ENCODE results near the gene LRP2.
"Not testable (repeated sequence)": the region's sequence is repeated elsewhere in the genome, so short reads cannot be mapped to it uniquely, and the experiment has no call there.

The LRP2 gene

DNA sequence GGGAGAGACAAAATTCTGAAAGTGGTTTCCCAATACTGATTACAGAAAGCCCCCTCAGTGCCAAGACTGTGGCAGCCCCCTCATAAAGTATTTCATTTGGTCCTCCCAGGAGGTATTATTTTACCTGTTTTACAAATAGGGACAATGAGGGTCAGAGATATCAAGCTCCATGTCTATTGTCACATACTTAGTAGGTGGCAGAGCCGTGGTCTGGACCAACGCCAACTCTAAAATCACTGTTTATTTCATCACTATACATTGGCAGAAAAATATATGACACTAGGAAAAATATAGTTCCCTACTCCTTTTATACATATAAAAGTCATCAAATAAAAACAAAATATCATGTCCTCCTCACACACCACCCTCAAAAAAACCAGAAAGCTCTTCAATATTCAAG lies 224.4 kb downstream of the LRP2 start:
- Histone ChIP-seq H3K9me3 (ENCODE audit: control insufficient read depth, insufficient read depth, low read length) (no peaks in the 10 kb centered on the region), H3K36me3 (ENCODE audit: insufficient read depth, low read length) (no peaks in the 10 kb centered on the region), H3K4me1 (ENCODE audit: insufficient read depth, low read length) (peaks cover 11% of the 10 kb centered on the region; the same call in 1 of the 2 replicates)

GRCh38 chr2:169136885-169137534 lies 225.3 kb downstream of the LRP2 start:
- Histone ChIP-seq H3K9me3 (ENCODE audit: control insufficient read depth, insufficient read depth, low read length) (no peaks in the 10 kb centered on the region), H3K36me3 (ENCODE audit: insufficient read depth, low read length) (no peaks in the 10 kb centered on the region), H3K4me1 (ENCODE audit: insufficient read depth, low read length) (peaks cover 11% of the 10 kb centered on the region; the same call in 1 of the 2 replicates), H3K9ac (ENCODE audit: low read depth, low read length) (no peak overlapping the region)

More for the DNA sequence above, 224.4 kb downstream of the LRP2 start:
- H3K9ac ChIP-seq (ENCODE audit: low read depth, low read length) = no peak overlapping the region

GRCh38 chr2:169136428-169136827 lies 225.9 kb downstream of the LRP2 start:
- not testable (repeated sequence) for H3K9ac ChIP-seq (ENCODE audit: low read depth, low read length); H3K9me3 ChIP-seq (ENCODE audit: control insufficient read depth, insufficient read depth, low read length); H3K36me3 ChIP-seq (ENCODE audit: insufficient read depth, low read length)
- H3K4me1 ChIP-seq (ENCODE audit: insufficient read depth, low read length) = peaks cover 11% of the 10 kb centered on the region; the same call in 1 of the 2 replicates

DNA sequence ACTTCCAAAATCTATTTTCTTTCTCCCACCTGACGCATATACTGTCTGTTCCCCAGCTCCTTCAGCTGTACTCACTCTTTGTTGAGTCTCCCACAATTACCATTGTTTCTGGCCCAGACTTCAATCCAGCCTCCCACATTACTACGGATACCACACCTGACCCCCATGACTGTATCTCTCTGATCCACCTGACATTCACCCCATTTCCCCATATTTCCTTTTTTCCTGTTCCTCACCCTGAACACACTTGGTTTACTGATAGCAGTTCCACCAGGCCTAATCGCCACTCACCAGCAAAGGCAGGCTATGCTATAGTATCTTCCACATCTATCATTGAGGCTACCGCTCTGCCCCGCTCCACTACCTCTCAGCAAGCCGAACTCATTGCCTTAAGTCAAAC lies 228.1 kb downstream of the LRP2 start:
- not testable (repeated sequence) for H3K36me3 ChIP-seq (ENCODE audit: insufficient read depth, low read length); H3K4me1 ChIP-seq (ENCODE audit: insufficient read depth, low read length); H3K9ac ChIP-seq (ENCODE audit: low read depth, low read length); H3K9me3 ChIP-seq (ENCODE audit: control insufficient read depth, insufficient read depth, low read length)

GRCh38 chr2:169131587-169132512 lies 230.5 kb downstream of the LRP2 start:
- no peak overlapping the region for H3K9ac ChIP-seq (ENCODE audit: low read depth, low read length)
- H3K4me1 ChIP-seq (ENCODE audit: insufficient read depth, low read length) = no peaks in the 10 kb centered on the region
- no peaks in the 10 kb centered on the region for H3K9me3 ChIP-seq (ENCODE audit: control insufficient read depth, insufficient read depth, low read length)
- no peaks in the 10 kb centered on the region for H3K36me3 ChIP-seq (ENCODE audit: insufficient read depth, low read length)

- no peaks in the 10 kb centered on the region for H3K36me3 ChIP-seq (ENCODE audit: insufficient read depth, low read length)
- no peak overlapping the region for H3K9ac ChIP-seq (ENCODE audit: low read depth, low read length)
- no peaks in the 10 kb centered on the region for H3K9me3 ChIP-seq (ENCODE audit: control insufficient read depth, insufficient read depth, low read length)
- H3K4me1 ChIP-seq (ENCODE audit: insufficient read depth, low read length) = no peaks in the 10 kb centered on the region
Observed at GRCh38 chr2:169129703-169130243, 232.6 kb downstream of the LRP2 start.

DNA sequence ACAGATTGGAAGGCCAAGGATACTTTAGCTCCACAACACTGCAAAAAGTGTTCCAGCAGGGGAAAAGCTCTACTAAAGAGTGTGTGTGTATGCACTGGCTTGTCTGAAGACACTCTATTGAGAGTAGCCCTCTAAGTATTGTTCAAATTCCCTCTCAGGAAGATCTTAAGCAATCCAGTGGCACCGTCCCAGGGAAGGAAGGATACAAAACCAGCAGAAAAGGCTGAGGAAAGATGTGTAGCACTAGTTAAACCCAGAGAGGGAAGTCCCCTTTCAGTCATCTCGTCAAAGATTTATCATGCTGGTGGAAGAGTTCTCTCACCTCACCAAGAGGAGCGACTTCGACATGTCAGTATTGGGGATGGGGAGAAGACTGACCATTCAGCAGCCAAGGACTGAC lies 242.5 kb downstream of the LRP2 start:
- Histone ChIP-seq H3K9me3 (ENCODE audit: control insufficient read depth, insufficient read depth, low read length) (no peaks in the 10 kb centered on the region), H3K36me3 (ENCODE audit: insufficient read depth, low read length) (no peaks in the 10 kb centered on the region), H3K9ac (ENCODE audit: low read depth, low read length) (no peak overlapping the region), H3K4me1 (ENCODE audit: insufficient read depth, low read length) (no peaks in the 10 kb centered on the region)

- Histone ChIP-seq H3K4me1 (ENCODE audit: insufficient read depth, low read length) (no peaks in the 10 kb centered on the region), H3K9ac (ENCODE audit: low read depth, low read length) (no peak overlapping the region), H3K9me3 (ENCODE audit: control insufficient read depth, insufficient read depth, low read length) (no peaks in the 10 kb centered on the region), H3K36me3 (ENCODE audit: insufficient read depth, low read length) (no peaks in the 10 kb centered on the region)
Observed at GRCh38 chr2:169119123-169119760, 243.1 kb downstream of the LRP2 start.

- Histone ChIP-seq H3K4me1 (ENCODE audit: insufficient read depth, low read length) (no peaks in the 10 kb centered on the region), H3K36me3 (ENCODE audit: insufficient read depth, low read length) (no peaks in the 10 kb centered on the region), H3K9me3 (ENCODE audit: control insufficient read depth, insufficient read depth, low read length) (no peaks in the 10 kb centered on the region), H3K9ac (ENCODE audit: low read depth, low read length) (no peak overlapping the region)
Observed at GRCh38 chr2:169118060-169118459, 244.3 kb downstream of the LRP2 start.

- Histone ChIP-seq H3K4me1 (ENCODE audit: insufficient read depth, low read length) (no peaks in the 10 kb centered on the region), H3K36me3 (ENCODE audit: insufficient read depth, low read length) (no peaks in the 10 kb centered on the region), H3K9ac (ENCODE audit: low read depth, low read length) (no peak overlapping the region), H3K9me3 (ENCODE audit: control insufficient read depth, insufficient read depth, low read length) (no peaks in the 10 kb centered on the region)
Observed at GRCh38 chr2:169116993-169117392, 245.3 kb downstream of the LRP2 start.

GRCh38 chr2:169116327-169116726 lies 246.0 kb downstream of the LRP2 start:
- no peaks in the 10 kb centered on the region for H3K4me1 ChIP-seq (ENCODE audit: insufficient read depth, low read length)
- H3K9ac ChIP-seq (ENCODE audit: low read depth, low read length) = no peak overlapping the region
- no peaks in the 10 kb centered on the region for H3K9me3 ChIP-seq (ENCODE audit: control insufficient read depth, insufficient read depth, low read length)
- no peaks in the 10 kb centered on the region for H3K36me3 ChIP-seq (ENCODE audit: insufficient read depth, low read length)

DNA sequence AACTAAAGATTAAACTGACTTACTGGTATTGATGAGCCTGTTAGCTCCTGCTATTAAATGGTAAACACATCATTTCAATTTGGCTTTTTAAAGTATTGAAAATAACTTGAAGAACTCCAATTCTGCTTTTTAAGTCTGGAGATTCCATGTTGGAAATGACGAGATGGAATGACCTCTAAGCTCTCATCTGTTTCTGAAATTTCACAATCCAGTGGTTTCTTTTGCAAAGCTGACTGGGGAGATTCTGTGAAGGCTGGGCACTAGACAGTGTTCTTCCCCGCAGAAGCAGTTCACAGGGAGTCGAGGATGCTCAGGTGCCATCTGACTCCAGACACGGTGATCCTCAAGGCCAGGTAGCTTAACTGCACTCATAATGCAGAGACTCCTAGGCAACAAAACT lies 248.3 kb downstream of the LRP2 start:
- Histone ChIP-seq H3K9me3 (ENCODE audit: control insufficient read depth, insufficient read depth, low read length) (no peaks in the 10 kb centered on the region), H3K36me3 (ENCODE audit: insufficient read depth, low read length) (no peaks in the 10 kb centered on the region), H3K4me1 (ENCODE audit: insufficient read depth, low read length) (peaks cover 5% of the 10 kb centered on the region; the same call in 1 of the 2 replicates), H3K9ac (ENCODE audit: low read depth, low read length) (no peak overlapping the region)

DNA sequence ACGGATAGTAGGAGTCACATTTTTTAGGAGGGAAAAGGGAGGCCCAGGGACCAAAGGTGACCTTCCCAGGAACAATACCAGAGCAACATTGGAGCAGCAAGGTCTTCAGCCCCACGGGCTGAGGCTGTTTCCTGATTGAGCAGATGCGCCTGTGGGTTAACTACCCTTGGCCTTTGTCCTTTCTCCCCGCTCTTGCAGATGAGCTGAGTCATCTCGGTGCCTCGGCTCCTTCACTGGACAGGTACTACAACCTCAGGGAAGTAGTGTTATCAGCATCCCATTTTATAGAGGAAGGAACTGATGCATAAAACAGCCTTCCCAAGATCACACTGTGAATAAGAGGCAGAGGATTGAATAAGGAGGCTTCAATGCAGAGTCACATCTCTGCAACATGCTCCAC lies 249.5 kb downstream of the LRP2 start:
- peaks cover 5% of the 10 kb centered on the region; the same call in 1 of the 2 replicates for H3K4me1 ChIP-seq (ENCODE audit: insufficient read depth, low read length)
- H3K9ac ChIP-seq (ENCODE audit: low read depth, low read length) = no peak overlapping the region
- H3K36me3 ChIP-seq (ENCODE audit: insufficient read depth, low read length) = no peaks in the 10 kb centered on the region
- no peaks in the 10 kb centered on the region for H3K9me3 ChIP-seq (ENCODE audit: control insufficient read depth, insufficient read depth, low read length)

GRCh38 chr2:169110916-169111315 lies 251.4 kb downstream of the LRP2 start:
- Histone ChIP-seq H3K4me1 (ENCODE audit: insufficient read depth, low read length) (peaks cover 5% of the 10 kb centered on the region; the same call in 1 of the 2 replicates), H3K36me3 (ENCODE audit: insufficient read depth, low read length) (no peaks in the 10 kb centered on the region), H3K9ac (ENCODE audit: low read depth, low read length) (no peak overlapping the region), H3K9me3 (ENCODE audit: control insufficient read depth, insufficient read depth, low read length) (no peaks in the 10 kb centered on the region)

All from ES-I3 (cell line).